WERI-Rb-1 (cell line): ENCODE measurements around the gene ENTREP3.

Experiments
- DNase-seq: peaks from one replicate; pipeline ENCODE4 v3.0.0-alpha.2; 2020
- H3K27ac ChIP-seq: fragments of 250-450 bp; sonication (Bioruptor Pico); 2 replicates; pipeline ENCODE4 v1.5.1; 2020; ENCODE audit warnings: mild to moderate bottlenecking, moderate library complexity
- H3K27me3 ChIP-seq: fragments of 250-450 bp; sonication (Bioruptor Pico); 2 replicates; pipeline ENCODE4 v1.5.1; 2021; ENCODE audit warnings: mild to moderate bottlenecking, low read depth, moderate library complexity; ENCODE audit not compliant: insufficient read depth, severe bottlenecking
- H3K36me3 ChIP-seq: fragments of 250-450 bp; sonication (Bioruptor Pico); 2 replicates; pipeline ENCODE4 v1.5.1; 2020; ENCODE audit warnings: mild to moderate bottlenecking, moderate library complexity
- H3K4me3 ChIP-seq: 2 replicates; pipeline ENCODE4 v1.5.1; 2011; ENCODE audit warnings: low read depth, mild to moderate bottlenecking, control low read depth, low read length
- H3K9me3 ChIP-seq: fragments of 250-450 bp; sonication (Bioruptor Pico); 2 replicates; pipeline ENCODE4 v1.5.1; 2021; ENCODE audit warnings: mild to moderate bottlenecking, moderate library complexity; ENCODE audit not compliant: severe bottlenecking
- TF ChIP-seq, protein P1 (sequence below): IDR thresholded peaks from 2 replicates; pipeline ENCODE4 v1.5.1; 2011; ENCODE audit warnings: low read depth, mild to moderate bottlenecking, control low read depth, inconsistent platforms, low read length

Gene ENTREP3

DNA sequence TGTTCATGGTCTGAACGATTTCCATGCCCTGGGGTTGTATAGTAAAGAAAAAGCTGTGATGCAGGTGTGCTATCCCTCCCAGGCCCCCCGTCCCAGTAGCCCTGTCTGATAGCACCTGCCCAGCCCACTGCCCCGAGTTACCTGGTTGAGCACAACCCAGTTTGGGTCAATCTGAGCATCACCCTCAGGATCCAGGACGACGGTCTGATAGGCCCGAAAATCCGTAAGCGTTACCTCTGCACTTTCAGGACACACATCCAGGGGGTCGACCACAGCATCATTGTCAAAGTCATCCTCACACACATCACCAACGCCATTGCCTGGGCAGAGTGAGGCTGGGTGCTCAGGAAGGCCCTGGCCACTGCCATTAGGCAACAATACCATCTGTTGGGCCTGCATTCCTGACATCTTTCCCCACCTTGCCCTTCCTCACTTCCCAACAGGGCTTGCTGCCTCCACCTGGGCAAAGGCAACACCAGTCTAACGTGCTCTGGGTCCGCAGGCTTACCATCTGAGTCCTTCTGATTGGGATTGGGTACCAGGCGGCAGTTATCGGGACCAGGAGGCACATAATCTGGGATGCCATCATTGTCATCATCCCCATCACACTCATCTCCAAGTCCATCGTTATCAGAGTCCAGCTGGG lies 57.3 kb downstream of the ENTREP3 start:
- Histone ChIP-seq H3K9me3 (no peaks in the 10 kb centered on the region), H3K4me3 (no peak overlapping the region), H3K36me3 (peaks cover 78% of the 10 kb centered on the region), H3K27me3 (no peaks in the 10 kb centered on the region), H3K27ac (no peak overlapping the region)
- TF ChIP-seq, protein P1, sequence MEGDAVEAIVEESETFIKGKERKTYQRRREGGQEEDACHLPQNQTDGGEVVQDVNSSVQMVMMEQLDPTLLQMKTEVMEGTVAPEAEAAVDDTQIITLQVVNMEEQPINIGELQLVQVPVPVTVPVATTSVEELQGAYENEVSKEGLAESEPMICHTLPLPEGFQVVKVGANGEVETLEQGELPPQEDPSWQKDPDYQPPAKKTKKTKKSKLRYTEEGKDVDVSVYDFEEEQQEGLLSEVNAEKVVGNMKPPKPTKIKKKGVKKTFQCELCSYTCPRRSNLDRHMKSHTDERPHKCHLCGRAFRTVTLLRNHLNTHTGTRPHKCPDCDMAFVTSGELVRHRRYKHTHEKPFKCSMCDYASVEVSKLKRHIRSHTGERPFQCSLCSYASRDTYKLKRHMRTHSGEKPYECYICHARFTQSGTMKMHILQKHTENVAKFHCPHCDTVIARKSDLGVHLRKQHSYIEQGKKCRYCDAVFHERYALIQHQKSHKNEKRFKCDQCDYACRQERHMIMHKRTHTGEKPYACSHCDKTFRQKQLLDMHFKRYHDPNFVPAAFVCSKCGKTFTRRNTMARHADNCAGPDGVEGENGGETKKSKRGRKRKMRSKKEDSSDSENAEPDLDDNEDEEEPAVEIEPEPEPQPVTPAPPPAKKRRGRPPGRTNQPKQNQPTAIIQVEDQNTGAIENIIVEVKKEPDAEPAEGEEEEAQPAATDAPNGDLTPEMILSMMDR: no peak
- DNase-seq: no peak
